Peyer's patch (tissue), 4 donors: ENCODE data around the gene MAGEC2. TPM values are rescaled to one million over a fixed set of nuclear protein-coding genes. Genes with fewer than 3 reads are reported as not detected.

Experiments
- DNase-seq, 3 donors: peaks; one replicate each; pipeline ENCODE4 v3.0.0-alpha.2; 2017 to 2019
- H3K27ac ChIP-seq, 4 donors: fragments of 200-600 bp; sonication (generic); one replicate each; pipeline ENCODE4 v1.5.1; 2016 to 2019
- H3K27me3 ChIP-seq, 2 donors: fragments of 200-600 bp; sonication (generic); one replicate each; pipeline ENCODE4 v1.5.1; 2019
- H3K36me3 ChIP-seq, 3 donors: fragments of 200-600 bp; sonication (generic); one replicate each; pipeline ENCODE4 v1.5.1; 2016 to 2019
- H3K4me1 ChIP-seq, 4 donors: fragments of 200-600 bp; sonication (generic); one replicate each; pipeline ENCODE4 v1.5.1; 2016 to 2019
- H3K4me3 ChIP-seq, 4 donors: fragments of 200-600 bp; sonication (generic); 1 replicate in 3 of 4; 2 replicates in 1 of 4; pipeline ENCODE4 v1.5.1; 2016 to 2019; ENCODE audit warnings: mild to moderate bottlenecking in 1 of 4
- H3K9me3 ChIP-seq, 4 donors: fragments of 200-600 bp; sonication (generic); one replicate each; pipeline ENCODE4 v1.5.1; 2016 to 2019; ENCODE audit warnings: mild to moderate bottlenecking in 1 of 4
- CTCF ChIP-seq, 6 experiments: fragments of 450-650 bp in 4 of 6; fragments of 200-600 bp in 2 of 6; sonication (generic) in 1 of 6; IDR thresholded peaks; one replicate each; pipeline ENCODE4 v1.5.1; 2017 to 2019; ENCODE audit warnings: antibody characterized with exemption in 6 of 6, mild to moderate bottlenecking in 3 of 6, moderate library complexity in 1 of 6
- POLR2A ChIP-seq, 2 donors: fragments of 450-650 bp; IDR thresholded peaks; one replicate each; pipeline ENCODE4 v1.5.1; 2017; ENCODE audit warnings: antibody characterized with exemption in 2 of 2, mild to moderate bottlenecking in 2 of 2, moderate library complexity in 2 of 2
- total RNA-seq, 4 donors: library from RNA; depleted of rRNA; stranded (reverse); fragments of >200 nt; gene quantifications; one replicate each; pipeline ENCODE4 v1.1.0, GENCODE V29; 2016

MAGEC2 gene
- total RNA-seq, 4 donors from 2014 or later, result not detected

GRCh38 chrX:142184756-142185602, 20.1 kb downstream of the MAGEC2 start:
- Histone ChIP-seq H3K4me1 (no peaks in the 10 kb centered on the region), H3K9me3 (no peaks in the 10 kb centered on the region), H3K27ac (no peak overlapping the region), H3K27me3 (no peaks in the 10 kb centered on the region), H3K36me3 (no peaks in the 10 kb centered on the region), H3K4me3 (no peak overlapping the region)
- DNase-seq, result no peak
- TF ChIP-seq POLR2A (IDR thresholded peaks at IDR 0.05), result no peak
- no peak for TF ChIP-seq CTCF (IDR thresholded peaks at IDR 0.05)

GRCh38 chrX:142156567-142156966, 48.5 kb downstream of the MAGEC2 start:
- no peak for DNase-seq
- H3K4me3 ChIP-seq, result no peak overlapping the region
- H3K36me3 ChIP-seq, result no peaks in the 10 kb centered on the region
- H3K4me1 ChIP-seq, result no peaks in the 10 kb centered on the region
- H3K27me3 ChIP-seq, result no peaks in the 10 kb centered on the region
- H3K9me3 ChIP-seq, result no peaks in the 10 kb centered on the region
- H3K27ac ChIP-seq, result no peak overlapping the region
- TF ChIP-seq CTCF (IDR thresholded peaks at IDR 0.05) (no peak), POLR2A (IDR thresholded peaks at IDR 0.05) (no peak)
